ENCODE results near the gene MEIKIN. TPM values are rescaled to one million over a fixed set of nuclear protein-coding genes. Genes with fewer than 3 reads are reported as not detected.

The MEIKIN gene
- total RNA-seq, 4 donors from 2014 or later: not detected

- no peak for DNase-seq
- Histone ChIP-seq H3K27me3 (no peaks in the 10 kb centered on the region), H3K36me3 (no peaks in the 10 kb centered on the region), H3K27ac (no peak overlapping the region), H3K4me1 (peaks cover 0 to 7% (median 0%) of the 10 kb centered on the region in 4 donors), H3K9me3 (no peaks in the 10 kb centered on the region), H3K4me3 (no peak overlapping the region)
- TF ChIP-seq POLR2A (IDR thresholded peaks at IDR 0.05) (no peak), CTCF (IDR thresholded peaks at IDR 0.05) (no peak)
Observed at GRCh38 chr5:131787736-131788135, 157.7 kb downstream of the MEIKIN start.

- Histone ChIP-seq H3K4me1 (peaks cover 0 to 7% (median 0%) of the 10 kb centered on the region in 4 donors), H3K27ac (no peak overlapping the region), H3K4me3 (no peak overlapping the region), H3K27me3 (no peaks in the 10 kb centered on the region), H3K9me3 (no peaks in the 10 kb centered on the region), H3K36me3 (no peaks in the 10 kb centered on the region)
- DNase-seq: no peak
- TF ChIP-seq CTCF (IDR thresholded peaks at IDR 0.05): no peak
- no peak for TF ChIP-seq POLR2A (IDR thresholded peaks at IDR 0.05)
Observed at GRCh38 chr5:131786900-131787692, 158.4 kb downstream of the MEIKIN start.

- Histone ChIP-seq H3K27ac (no peak overlapping the region), H3K4me3 (no peak overlapping the region), H3K4me1 (peaks cover 0 to 7% (median 0%) of the 10 kb centered on the region in 4 donors), H3K9me3 (no peaks in the 10 kb centered on the region), H3K27me3 (no peaks in the 10 kb centered on the region), H3K36me3 (no peaks in the 10 kb centered on the region)
- TF ChIP-seq CTCF (IDR thresholded peaks at IDR 0.05) (no peak), POLR2A (IDR thresholded peaks at IDR 0.05) (no peak)
- no peak for DNase-seq
Observed at GRCh38 chr5:131786036-131786435, 159.4 kb downstream of the MEIKIN start.

GRCh38 chr5:131783874-131784273 lies 161.6 kb downstream of the MEIKIN start:
- Histone ChIP-seq H3K27me3 (no peaks in the 10 kb centered on the region), H3K36me3 (no peaks in the 10 kb centered on the region), H3K27ac (no peak overlapping the region), H3K4me1 (peaks cover 0 to 3% (median 0%) of the 10 kb centered on the region in 4 donors), H3K4me3 (no peak overlapping the region), H3K9me3 (no peaks in the 10 kb centered on the region)
- TF ChIP-seq POLR2A (IDR thresholded peaks at IDR 0.05): no peak
- TF ChIP-seq CTCF (IDR thresholded peaks at IDR 0.05): no peak
- no peak for DNase-seq

GRCh38 chr5:131783357-131783756 lies 162.1 kb downstream of the MEIKIN start:
- DNase-seq: no peak
- Histone ChIP-seq H3K36me3 (no peaks in the 10 kb centered on the region), H3K4me3 (no peak overlapping the region), H3K9me3 (no peaks in the 10 kb centered on the region), H3K27me3 (no peaks in the 10 kb centered on the region), H3K27ac (no peak overlapping the region), H3K4me1 (peaks cover 0 to 3% (median 0%) of the 10 kb centered on the region in 4 donors)
- TF ChIP-seq CTCF (IDR thresholded peaks at IDR 0.05): no peak
- no peak for TF ChIP-seq POLR2A (IDR thresholded peaks at IDR 0.05)

Measured in Peyer's patch (tissue), 4 donors.